Activated CD4-positive, alpha-beta T cell treated with anti-CD3 and anti-CD28 coated beads, Interleukin-2, amount 10 ng/mL, durations not matched to agents 7 days and 5 days (primary cell): ENCODE data around the gene AQP2. TPM values are rescaled to one million over a fixed set of nuclear protein-coding genes. Genes with fewer than 3 reads are reported as not detected.

ENCODE experiments used
- CTCF ChIA-PET: fragments of 350-600 bp; sonication (Branson Sonifier 250); formaldehyde crosslinking; loops from one replicate; lab custom pipeline; 2021; ENCODE audit warnings: antibody characterized with exemption; lab: Charles Lee
- POLR2A ChIA-PET: fragments of 350-600 bp; sonication (Branson Sonifier 250); formaldehyde crosslinking; loops from one replicate; lab custom pipeline; 2021; ENCODE audit warnings: antibody characterized with exemption; lab: Charles Lee
- DNase-seq: peaks from one replicate; pipeline ENCODE4 v3.0.0-alpha.2; 2020
- H3K27ac Mint-ChIP-seq: one replicate; pipeline ENCODE4 v1.8.0; 2021; ENCODE audit warnings: mild to moderate bottlenecking, moderate library complexity, mixed read lengths
- H3K27me3 Mint-ChIP-seq: one replicate; pipeline ENCODE4 v1.8.0; 2021; ENCODE audit warnings: mixed read lengths
- H3K36me3 Mint-ChIP-seq: one replicate; pipeline ENCODE4 v1.8.0; 2021; ENCODE audit warnings: low read depth, mixed read lengths
- H3K4me1 Mint-ChIP-seq: one replicate; pipeline ENCODE4 v1.8.0; 2021; ENCODE audit warnings: mixed read lengths
- H3K4me3 Mint-ChIP-seq: one replicate; pipeline ENCODE4 v1.8.0; 2021; ENCODE audit warnings: mild to moderate bottlenecking, moderate library complexity, mixed read lengths
- H3K9me3 Mint-ChIP-seq: one replicate; pipeline ENCODE4 v1.8.0; 2021; ENCODE audit warnings: mixed read lengths
- total RNA-seq, 2 experiments: library from RNA; stranded (reverse); gene quantifications; one replicate each; pipeline ENCODE4 v1.2.3, GENCODE V29; 2021

The AQP2 gene
- total RNA-seq, 2 experiments from 2014 or later: not detected

DNA sequence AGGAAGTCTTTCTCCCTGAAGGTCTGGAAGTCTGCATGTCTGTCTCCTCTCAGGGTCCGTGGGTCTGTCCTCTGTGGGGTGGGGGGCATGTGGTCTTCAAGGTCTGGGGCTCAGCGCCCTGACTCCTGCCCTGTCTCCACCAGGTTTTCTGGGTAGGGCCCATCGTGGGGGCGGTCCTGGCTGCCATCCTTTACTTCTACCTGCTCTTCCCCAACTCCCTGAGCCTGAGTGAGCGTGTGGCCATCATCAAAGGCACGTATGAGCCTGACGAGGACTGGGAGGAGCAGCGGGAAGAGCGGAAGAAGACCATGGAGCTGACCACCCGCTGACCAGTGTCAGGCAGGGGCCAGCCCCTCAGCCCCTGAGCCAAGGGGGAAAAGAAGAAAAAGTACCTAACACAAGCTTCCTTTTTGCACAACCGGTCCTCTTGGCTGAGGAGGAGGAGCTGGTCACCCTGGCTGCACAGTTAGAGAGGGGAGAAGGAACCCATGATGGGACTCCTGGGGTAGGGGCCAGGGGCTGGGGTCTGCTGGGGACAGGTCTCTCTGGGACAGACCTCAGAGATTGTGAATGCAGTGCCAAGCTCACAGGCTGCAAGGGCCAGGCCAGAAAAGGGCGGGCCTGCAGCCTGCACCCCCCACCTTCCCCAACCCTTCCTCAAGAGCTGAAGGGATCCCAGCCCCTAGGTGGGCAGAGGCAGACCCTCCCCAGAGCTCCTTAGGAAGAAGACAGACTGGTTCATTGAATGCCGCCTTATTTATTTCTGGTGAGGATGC lies 14.5 kb downstream of the AQP2 start:
- Mint-ChIP-seq H3K27ac (no peak overlapping the region), H3K36me3 (peaks cover 3% of the 10 kb centered on the region), H3K9me3 (no peaks in the 10 kb centered on the region), H3K27me3 (peaks cover 48% of the 10 kb centered on the region), H3K4me3 (no peak overlapping the region), H3K4me1 (peaks cover 11% of the 10 kb centered on the region)
- ChIA-PET CTCF (interaction anchor here (0.5 to 7.8 kb wide), 8 partner anchors 11 to 600 kb away, joined by 3 to 87 read pairs (median 29); no protein-coding TSS in a partner anchor), POLR2A (no interaction called here)
- DNase-seq: no peak

DNA sequence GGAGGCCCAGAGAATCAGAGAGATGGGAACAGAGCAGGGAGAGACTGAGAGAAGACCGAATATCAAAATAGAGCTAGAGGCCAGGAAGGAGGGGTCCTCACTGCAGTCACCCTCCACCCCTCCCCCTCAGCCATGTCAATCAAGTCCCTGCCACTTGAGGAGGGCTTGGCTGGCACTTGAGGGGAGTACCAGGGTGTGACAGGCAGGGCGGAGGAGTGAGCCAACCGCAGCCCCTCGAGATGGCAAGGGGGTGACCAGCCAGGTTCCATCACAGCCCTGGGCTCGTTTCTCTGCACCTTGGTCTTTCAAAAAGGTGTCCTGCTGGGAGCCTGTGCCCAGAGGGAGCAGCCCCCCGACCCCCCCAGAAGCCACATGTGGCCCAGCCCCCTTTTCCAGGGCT lies 15.3 kb downstream of the AQP2 start:
- H3K27ac Mint-ChIP-seq: no peak overlapping the region
- no peak overlapping the region for H3K4me3 Mint-ChIP-seq
- H3K36me3 Mint-ChIP-seq: no peaks in the 10 kb centered on the region
- no peak for DNase-seq
- ChIA-PET POLR2A (no interaction called here), CTCF (interaction anchor here (1.0 to 7.8 kb wide), 15 partner anchors 8 to 164 kb away, joined by 3 to 87 read pairs (median 11); no protein-coding TSS in a partner anchor)
- H3K27me3 Mint-ChIP-seq: peaks cover 40% of the 10 kb centered on the region
- H3K9me3 Mint-ChIP-seq: no peaks in the 10 kb centered on the region
- peaks cover 6% of the 10 kb centered on the region for H3K4me1 Mint-ChIP-seq

DNA sequence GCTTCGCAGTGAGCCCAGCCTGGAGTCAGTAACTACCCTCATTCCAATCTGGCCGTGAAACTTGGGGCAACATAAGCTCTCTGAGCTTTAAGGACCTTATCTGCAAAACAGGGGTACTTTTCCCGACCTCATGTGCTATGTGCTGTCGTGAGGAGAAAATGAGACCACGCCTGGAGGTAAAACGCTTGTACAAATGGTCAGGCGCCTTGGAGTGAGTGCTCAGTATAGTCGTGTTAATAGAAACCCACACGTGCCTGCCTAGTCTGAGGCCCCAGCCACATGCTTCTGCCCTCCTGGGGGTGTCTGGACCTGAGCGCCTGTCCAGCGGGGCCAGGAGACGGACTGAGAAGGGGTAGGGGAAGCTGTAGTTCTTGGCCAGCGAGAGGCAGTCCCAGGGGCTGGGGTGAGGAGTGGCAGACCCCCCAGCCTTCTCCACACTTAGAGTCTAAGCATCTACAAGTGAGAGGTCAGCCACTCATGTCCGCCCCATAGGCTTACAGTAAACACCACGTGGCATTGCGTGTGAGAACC lies 16.0 kb downstream of the AQP2 start:
- peak overlapping the region; percentile 27 for H3K27ac Mint-ChIP-seq
- CTCF ChIA-PET: interaction anchor here (0.7 to 7.8 kb wide), 47 partner anchors 8 to 363 kb away, joined by 3 to 87 read pairs (median 5); partner anchors contain the start of genes COX14, RACGAP1 and SMARCD1
- POLR2A ChIA-PET: no interaction called here
- no peaks in the 10 kb centered on the region for H3K9me3 Mint-ChIP-seq
- H3K4me1 Mint-ChIP-seq: peaks cover 6% of the 10 kb centered on the region
- no peaks in the 10 kb centered on the region for H3K36me3 Mint-ChIP-seq
- DNase-seq: no peak
- H3K4me3 Mint-ChIP-seq: no peak overlapping the region
- H3K27me3 Mint-ChIP-seq: peaks cover 37% of the 10 kb centered on the region

DNA sequence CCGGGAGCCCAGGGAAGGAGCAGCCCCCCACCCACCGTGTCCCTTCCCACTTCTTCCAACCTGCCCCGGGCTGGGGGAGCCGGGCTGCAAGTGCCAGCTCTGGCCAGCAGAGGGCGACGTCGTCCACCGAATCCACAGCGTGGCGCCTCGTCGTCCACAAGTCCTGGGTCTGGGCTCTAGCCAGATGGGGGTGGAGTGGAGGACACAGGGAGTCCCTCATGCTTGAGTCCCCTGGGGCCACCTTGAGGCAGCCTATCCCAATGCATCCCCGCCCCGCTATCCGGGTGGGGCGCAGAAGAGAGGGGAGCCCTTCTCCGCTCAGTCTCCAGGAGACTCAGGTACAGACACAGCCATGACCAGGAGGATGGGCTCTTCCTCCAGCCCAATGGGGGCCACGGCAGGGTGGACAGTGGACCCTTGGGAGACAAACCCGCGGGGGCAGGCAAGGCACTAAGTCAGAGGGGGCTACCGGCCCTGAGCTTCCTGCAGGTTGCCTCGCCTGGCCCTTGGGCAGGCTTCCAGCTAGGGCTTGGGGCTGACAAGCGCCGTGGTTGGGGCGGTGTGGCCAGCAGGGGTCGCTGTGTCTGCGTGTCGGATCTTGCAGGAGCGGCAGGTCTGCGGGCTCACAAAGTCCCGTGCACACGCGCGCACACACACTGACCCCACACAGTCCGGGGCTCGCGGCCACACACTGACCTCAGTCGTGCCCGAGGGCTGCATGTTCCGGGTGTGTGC lies 16.7 kb downstream of the AQP2 start:
- peak; percentile 92 for DNase-seq

DNA sequence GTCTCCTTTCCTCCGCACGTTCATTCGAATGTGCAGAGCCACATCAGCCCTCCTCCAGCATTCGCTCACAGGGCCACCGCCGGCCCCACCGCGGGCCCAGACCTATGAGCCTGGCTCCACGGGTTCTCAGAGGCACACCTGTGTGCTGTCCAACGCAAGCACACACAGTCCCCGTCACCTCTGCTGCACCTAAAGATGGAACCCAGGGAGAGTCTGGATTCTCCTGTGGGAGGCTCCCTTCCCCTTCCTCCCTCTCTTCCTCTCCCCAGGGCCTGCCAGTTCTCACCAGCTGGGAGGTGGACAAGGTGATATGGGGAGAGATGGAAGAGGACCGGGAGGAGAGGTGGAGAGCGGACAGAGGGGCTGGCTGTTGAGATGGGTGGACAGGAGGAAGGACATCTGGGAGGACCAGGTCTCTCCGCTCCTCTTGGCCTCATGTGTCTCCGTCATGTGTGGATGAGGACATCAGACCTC lies 17.3 kb downstream of the AQP2 start:
- Mint-ChIP-seq H3K27me3 (peaks cover 30% of the 10 kb centered on the region), H3K4me1 (peaks cover 4% of the 10 kb centered on the region), H3K36me3 (no peaks in the 10 kb centered on the region), H3K9me3 (no peaks in the 10 kb centered on the region), H3K27ac (no peak overlapping the region), H3K4me3 (peak overlapping the region; percentile 40)
- no peak for DNase-seq
- ChIA-PET POLR2A (no interaction called here), CTCF (interaction anchor here (0.6 to 7.8 kb wide), 36 partner anchors 8 to 364 kb away, joined by 3 to 87 read pairs (median 6); partner anchors contain the start of genes RACGAP1 and SMARCD1)

More for the DNA sequence above, 16.7 kb downstream of the AQP2 start:
- Mint-ChIP-seq H3K27ac (no peak overlapping the region), H3K4me3 (peak overlapping the region; percentile 40), H3K9me3 (no peaks in the 10 kb centered on the region), H3K36me3 (no peaks in the 10 kb centered on the region), H3K27me3 (peaks cover 35% of the 10 kb centered on the region), H3K4me1 (peaks cover 6% of the 10 kb centered on the region)
- ChIA-PET CTCF (interaction anchor here (0.6 to 7.8 kb wide), 57 partner anchors 9 to 1764 kb away, joined by 3 to 87 read pairs (median 5); partner anchors contain the start of genes BCDIN3D, COX14, RACGAP1 and SMARCD1), POLR2A (no interaction called here)

DNA sequence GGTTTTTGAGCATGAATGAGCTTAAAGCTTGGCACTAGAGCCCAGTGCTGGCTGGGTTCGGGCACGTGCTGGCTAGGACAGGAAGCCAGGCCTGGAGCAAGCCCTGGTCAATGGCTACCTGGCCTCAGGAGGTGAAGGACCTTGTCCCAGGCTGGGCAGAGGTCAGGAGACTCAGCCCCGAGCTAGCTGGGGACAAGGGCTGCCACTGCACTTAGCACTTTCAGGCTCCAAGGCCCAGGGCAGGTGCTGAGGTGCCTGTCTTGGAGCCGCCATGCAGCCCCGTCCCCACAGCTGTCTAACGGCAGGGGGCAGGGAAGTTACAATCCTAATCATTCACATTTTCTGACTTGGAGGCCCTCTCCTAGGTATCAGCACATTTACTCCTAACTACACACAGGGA lies 17.9 kb downstream of the AQP2 start:
- ChIA-PET CTCF (interaction anchor here (0.6 to 7.8 kb wide), 16 partner anchors 8 to 1998 kb away, joined by 3 to 87 read pairs (median 14); partner anchors contain the start of gene RACGAP1), POLR2A (no interaction called here)
- Mint-ChIP-seq H3K9me3 (no peaks in the 10 kb centered on the region), H3K36me3 (no peaks in the 10 kb centered on the region), H3K4me3 (no peak overlapping the region), H3K27ac (no peak overlapping the region), H3K27me3 (peaks cover 23% of the 10 kb centered on the region), H3K4me1 (peaks cover 4% of the 10 kb centered on the region)
- DNase-seq: no peak

DNA sequence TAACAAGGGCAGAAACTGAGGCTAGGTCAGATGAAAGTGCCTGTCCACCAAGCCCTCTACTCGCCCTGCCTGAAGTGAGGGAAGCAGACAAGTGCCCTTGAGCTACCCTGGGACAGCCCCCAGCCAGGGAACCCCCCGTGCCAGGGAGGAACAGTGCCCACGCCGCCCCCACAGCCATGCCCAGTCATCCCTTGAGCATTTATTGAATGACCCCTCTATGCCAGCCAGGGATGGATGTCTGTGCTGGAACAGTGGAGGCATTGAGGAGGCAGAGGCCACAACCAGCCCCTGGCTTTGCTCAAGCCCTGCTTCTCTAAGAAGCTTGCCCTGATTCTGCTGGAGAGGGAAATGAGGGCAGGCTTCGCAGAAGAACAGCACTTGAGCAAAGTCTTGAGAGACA lies 18.5 kb downstream of the AQP2 start:
- Mint-ChIP-seq H3K4me3 (no peak overlapping the region), H3K36me3 (no peaks in the 10 kb centered on the region), H3K4me1 (peaks cover 4% of the 10 kb centered on the region), H3K27ac (no peak overlapping the region), H3K27me3 (peaks cover 18% of the 10 kb centered on the region), H3K9me3 (no peaks in the 10 kb centered on the region)
- DNase-seq: no peak
- ChIA-PET CTCF (interaction anchor here (1.1 to 7.8 kb wide), 7 partner anchors 9 to 86 kb away, joined by 3 to 87 read pairs (median 21); no protein-coding TSS in a partner anchor), POLR2A (no interaction called here)

DNA sequence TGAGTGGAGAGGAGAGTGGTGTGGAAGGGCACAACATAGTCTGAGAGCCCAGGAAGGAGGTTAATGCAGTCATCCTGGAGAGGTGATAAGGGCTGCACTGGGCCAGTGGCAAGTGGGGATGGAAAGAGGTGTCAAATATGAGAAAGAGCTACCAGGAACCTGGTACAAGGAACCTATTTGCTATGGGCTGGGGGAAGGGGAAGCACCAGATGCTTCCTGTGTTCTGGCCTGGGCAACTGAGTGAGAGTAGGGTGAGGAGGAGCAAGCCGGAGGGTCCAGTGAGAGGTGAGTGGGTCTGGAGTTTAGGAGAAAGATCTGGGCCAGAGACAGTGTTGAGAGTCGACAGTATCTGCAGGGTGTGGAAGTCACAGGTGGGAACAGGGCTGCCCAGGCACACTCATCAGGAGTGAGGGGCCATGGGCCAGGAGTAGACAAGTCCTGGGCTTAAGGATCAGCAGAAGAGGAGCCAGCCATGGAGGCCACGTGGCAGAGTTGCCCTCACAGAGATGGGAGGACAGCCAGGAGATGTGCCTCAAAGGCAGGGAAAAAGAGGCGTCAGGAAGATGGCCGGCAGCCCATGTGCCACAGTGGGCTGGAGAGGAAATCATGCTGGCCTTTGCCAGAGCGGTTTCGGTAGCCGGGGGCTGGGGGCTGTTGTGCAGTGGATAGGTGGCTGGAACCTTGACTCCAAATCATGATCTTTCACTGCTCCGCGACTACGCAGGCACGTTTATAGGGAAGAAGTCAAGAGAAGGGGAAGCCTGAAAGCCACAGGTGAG lies 19.3 kb downstream of the AQP2 start:
- H3K27ac Mint-ChIP-seq: no peak overlapping the region
- H3K27me3 Mint-ChIP-seq: peaks cover 11% of the 10 kb centered on the region
- H3K4me3 Mint-ChIP-seq: no peak overlapping the region
- H3K36me3 Mint-ChIP-seq: no peaks in the 10 kb centered on the region
- POLR2A ChIA-PET: no interaction called here
- H3K4me1 Mint-ChIP-seq: peaks cover 4% of the 10 kb centered on the region
- no peak for DNase-seq
- no peaks in the 10 kb centered on the region for H3K9me3 Mint-ChIP-seq
- CTCF ChIA-PET: interaction anchor here (1.1 to 7.8 kb wide), 5 partner anchors 10 to 85 kb away, joined by 3 to 87 read pairs (median 27); no protein-coding TSS in a partner anchor

DNA sequence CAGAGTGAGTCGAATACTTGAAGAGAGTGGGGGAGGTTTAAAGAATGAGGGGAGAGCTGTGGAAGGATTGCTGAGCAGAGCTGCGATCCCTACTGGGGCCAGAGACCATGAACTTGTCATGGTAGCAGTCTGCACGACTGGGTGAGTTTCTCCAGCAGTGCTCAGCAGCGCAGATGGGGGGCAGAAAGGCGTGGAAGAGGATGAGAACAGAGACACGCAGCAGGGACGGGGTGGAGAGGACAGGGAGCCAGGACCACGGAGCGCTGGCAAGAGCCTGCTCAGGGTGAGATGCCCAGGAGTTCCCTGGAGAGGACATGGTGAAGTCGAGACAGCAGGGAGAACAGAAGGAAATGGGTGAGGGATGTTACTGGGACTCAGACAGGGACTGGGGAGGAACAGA lies 20.1 kb downstream of the AQP2 start:
- H3K27ac Mint-ChIP-seq: no peak overlapping the region
- H3K9me3 Mint-ChIP-seq: no peaks in the 10 kb centered on the region
- no peak for DNase-seq
- ChIA-PET CTCF (interaction anchor here (7.8 kb wide), 1 partner anchor 11 kb away, joined by 87 read pairs; no protein-coding TSS in a partner anchor), POLR2A (no interaction called here)
- peaks cover 10% of the 10 kb centered on the region for H3K27me3 Mint-ChIP-seq
- H3K4me3 Mint-ChIP-seq: no peak overlapping the region
- H3K36me3 Mint-ChIP-seq: no peaks in the 10 kb centered on the region
- H3K4me1 Mint-ChIP-seq: peaks cover 4% of the 10 kb centered on the region

DNA sequence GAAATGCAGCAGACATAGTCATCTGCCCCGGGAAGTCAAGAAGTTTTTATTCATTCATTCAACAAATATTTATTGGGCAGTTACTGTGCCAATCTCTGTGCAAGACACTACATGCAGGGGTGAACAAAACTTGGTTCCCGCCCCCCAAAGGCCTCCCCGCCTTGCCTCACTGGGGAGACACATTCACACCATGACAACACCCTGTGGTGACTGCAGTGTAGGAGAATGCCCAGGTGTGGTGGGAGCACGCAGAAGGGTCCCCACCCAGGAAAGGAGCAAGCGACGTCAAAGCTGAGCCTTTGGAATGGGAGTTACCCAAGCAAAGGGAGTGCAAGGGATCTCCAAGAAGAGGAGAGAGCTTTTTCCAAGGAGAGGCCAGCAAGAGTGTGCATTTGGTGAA lies 20.6 kb downstream of the AQP2 start:
- no peaks in the 10 kb centered on the region for H3K9me3 Mint-ChIP-seq
- CTCF ChIA-PET: interaction anchor here (7.8 kb wide), 1 partner anchor 10 kb away, joined by 87 read pairs; no protein-coding TSS in a partner anchor
- no peak overlapping the region for H3K4me3 Mint-ChIP-seq
- peaks cover 4% of the 10 kb centered on the region for H3K4me1 Mint-ChIP-seq
- peaks cover 7% of the 10 kb centered on the region for H3K27me3 Mint-ChIP-seq
- no peak for DNase-seq
- H3K36me3 Mint-ChIP-seq: no peaks in the 10 kb centered on the region
- H3K27ac Mint-ChIP-seq: no peak overlapping the region
- POLR2A ChIA-PET: no interaction called here

DNA sequence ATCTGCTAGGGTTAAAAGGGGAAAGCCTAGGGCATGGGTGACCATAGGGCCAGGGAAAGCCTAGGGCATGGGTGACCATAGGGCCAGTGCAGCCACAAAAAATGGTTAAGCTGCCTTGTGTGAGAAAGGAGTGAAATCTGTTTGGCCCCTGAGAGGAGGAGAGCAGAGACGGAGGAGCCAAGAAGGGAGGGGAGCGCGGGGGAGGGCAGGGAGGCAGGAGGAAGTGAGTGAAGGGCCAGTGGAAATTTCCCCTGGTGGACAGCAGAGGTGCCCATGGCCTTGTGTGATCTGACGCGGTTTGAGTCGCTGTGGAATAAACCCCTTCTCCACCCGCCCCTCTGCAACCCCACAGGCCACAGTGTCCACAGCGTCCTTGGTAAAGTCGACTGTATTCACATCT lies 21.6 kb downstream of the AQP2 start:
- peaks cover 2% of the 10 kb centered on the region for H3K4me1 Mint-ChIP-seq
- no peaks in the 10 kb centered on the region for H3K9me3 Mint-ChIP-seq
- H3K27ac Mint-ChIP-seq: no peak overlapping the region
- peaks cover 3% of the 10 kb centered on the region for H3K27me3 Mint-ChIP-seq
- ChIA-PET POLR2A (interaction anchor here (0.6 kb wide), 1 partner anchor 42 kb away, joined by 3 read pairs; no protein-coding TSS in a partner anchor), CTCF (interaction anchor here (0.8 to 7.8 kb wide), 3 partner anchors 9 to 34 kb away, joined by 3 to 87 read pairs (median 3); no protein-coding TSS in a partner anchor)
- no peak for DNase-seq
- no peaks in the 10 kb centered on the region for H3K36me3 Mint-ChIP-seq
- H3K4me3 Mint-ChIP-seq: no peak overlapping the region
